ENCODE results near the gene SSBP3.
"Not testable (repeated sequence)": the region's sequence is repeated elsewhere in the genome, so short reads cannot be mapped to it uniquely, and the experiment has no call there.

Gene SSBP3

GRCh38 chr1:54234284-54234683 lies 171.9 kb downstream of the SSBP3 start:
- FAIRE-seq = no peak

GRCh38 chr1:54233196-54233595 lies 173.0 kb downstream of the SSBP3 start:
- FAIRE-seq = not testable (repeated sequence)

GRCh38 chr1:54230507-54231339 lies 175.5 kb downstream of the SSBP3 start:
- FAIRE-seq = no peak

- FAIRE-seq = no peak
Measured at GRCh38 chr1:54229281-54229891, 176.8 kb downstream of the SSBP3 start.

GRCh38 chr1:54228638-54229079 lies 177.5 kb downstream of the SSBP3 start:
- FAIRE-seq = no peak

- no peak for FAIRE-seq
Measured at GRCh38 chr1:54227891-54228310, 178.3 kb downstream of the SSBP3 start.

GRCh38 chr1:54227091-54227602 lies 179.0 kb downstream of the SSBP3 start:
- no peak for FAIRE-seq

GRCh38 chr1:54225986-54226559 lies 180.1 kb downstream of the SSBP3 start:
- no peak for FAIRE-seq

GRCh38 chr1:54225378-54225777 lies 180.8 kb downstream of the SSBP3 start:
- no peak for FAIRE-seq

- no peak for FAIRE-seq
Measured at GRCh38 chr1:54224233-54224632, 182.0 kb downstream of the SSBP3 start.

GRCh38 chr1:54223441-54224202 lies 182.6 kb downstream of the SSBP3 start:
- no peak for FAIRE-seq

GRCh38 chr1:54222711-54223110 lies 183.5 kb downstream of the SSBP3 start:
- FAIRE-seq = no peak

GRCh38 chr1:54221867-54222484 lies 184.2 kb downstream of the SSBP3 start:
- FAIRE-seq = no peak

GRCh38 chr1:54221113-54221834 lies 184.9 kb downstream of the SSBP3 start:
- FAIRE-seq = no peak

- FAIRE-seq = no peak
Measured at GRCh38 chr1:54220004-54220811, 186.0 kb downstream of the SSBP3 start.

- no peak for FAIRE-seq
Measured at GRCh38 chr1:54219688-54220003, 186.5 kb downstream of the SSBP3 start.

- FAIRE-seq = no peak
Measured at GRCh38 chr1:54218883-54219687, 187.1 kb downstream of the SSBP3 start.

GRCh38 chr1:54215523-54215922 lies 190.7 kb downstream of the SSBP3 start:
- no peak for FAIRE-seq

GRCh38 chr1:54212872-54213271 lies 193.3 kb downstream of the SSBP3 start:
- no peak for FAIRE-seq

- FAIRE-seq = not testable (repeated sequence)
Measured at GRCh38 chr1:54207896-54208295, 198.3 kb downstream of the SSBP3 start.

Data from A204.1 (cell line).